Gastrocnemius medialis (tissue), 4 donors: ENCODE measurements around the gene IL24.

ENCODE experiments used
- POLR2A ChIP-seq, 2 donors: fragments of 450-650 bp; IDR thresholded peaks; one replicate each; pipeline ENCODE4 v1.6.1; 2017; ENCODE audit warnings: antibody characterized with exemption in 2 of 2, mild to moderate bottlenecking in 2 of 2, moderate library complexity in 2 of 2
- TF ChIP-seq, protein P1 (sequence below), 5 experiments: fragments of 450-650 bp in 3 of 5; fragments of 200-600 bp in 2 of 5; sonication (generic) in 2 of 5; IDR thresholded peaks in 4 of 5; conservative IDR thresholded peaks in 1 of 5; 1 replicate in 4 of 5; 2 replicates in 1 of 5; pipeline ENCODE4 v1.5.1; 2016 to 2019; ENCODE audit warnings: antibody characterized with exemption in 5 of 5, mild to moderate bottlenecking in 3 of 5, moderate library complexity in 3 of 5

DNA sequence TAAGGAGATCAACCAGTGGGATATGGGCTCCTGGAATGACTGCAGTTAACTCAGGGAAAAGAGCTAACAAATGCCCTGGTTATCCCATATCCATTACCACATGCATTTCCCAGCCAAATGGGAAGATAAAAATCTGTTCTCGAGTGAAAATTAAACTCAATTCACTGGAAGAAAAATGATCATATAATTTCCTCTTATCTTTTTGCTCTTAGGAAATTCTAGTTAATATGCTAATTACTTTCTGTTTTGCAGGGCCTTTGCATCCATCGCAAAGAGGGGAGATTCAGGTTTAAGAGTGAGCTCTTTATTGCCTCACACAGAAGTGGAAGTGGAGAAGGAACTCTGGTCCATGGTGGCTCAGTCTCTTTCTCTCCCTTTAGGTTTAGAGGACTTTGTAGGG is 3.9 kb upstream of the IL24 start:
- TF ChIP-seq, protein P1, sequence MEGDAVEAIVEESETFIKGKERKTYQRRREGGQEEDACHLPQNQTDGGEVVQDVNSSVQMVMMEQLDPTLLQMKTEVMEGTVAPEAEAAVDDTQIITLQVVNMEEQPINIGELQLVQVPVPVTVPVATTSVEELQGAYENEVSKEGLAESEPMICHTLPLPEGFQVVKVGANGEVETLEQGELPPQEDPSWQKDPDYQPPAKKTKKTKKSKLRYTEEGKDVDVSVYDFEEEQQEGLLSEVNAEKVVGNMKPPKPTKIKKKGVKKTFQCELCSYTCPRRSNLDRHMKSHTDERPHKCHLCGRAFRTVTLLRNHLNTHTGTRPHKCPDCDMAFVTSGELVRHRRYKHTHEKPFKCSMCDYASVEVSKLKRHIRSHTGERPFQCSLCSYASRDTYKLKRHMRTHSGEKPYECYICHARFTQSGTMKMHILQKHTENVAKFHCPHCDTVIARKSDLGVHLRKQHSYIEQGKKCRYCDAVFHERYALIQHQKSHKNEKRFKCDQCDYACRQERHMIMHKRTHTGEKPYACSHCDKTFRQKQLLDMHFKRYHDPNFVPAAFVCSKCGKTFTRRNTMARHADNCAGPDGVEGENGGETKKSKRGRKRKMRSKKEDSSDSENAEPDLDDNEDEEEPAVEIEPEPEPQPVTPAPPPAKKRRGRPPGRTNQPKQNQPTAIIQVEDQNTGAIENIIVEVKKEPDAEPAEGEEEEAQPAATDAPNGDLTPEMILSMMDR (IDR thresholded peaks at IDR 0.05 in 4 of 5, conservative IDR thresholded peaks at IDR 0.05 in 1 of 5) = no peak
- TF ChIP-seq POLR2A (IDR thresholded peaks at IDR 0.05) = no peak
